GM12878 (cell line): ENCODE data around the gene NKAIN4. TPM values are rescaled to one million over a fixed set of nuclear protein-coding genes. Genes with fewer than 3 reads are reported as not detected.

ENCODE experiments used
- FOXK2 ChIP-seq: fragments of 450-650 bp; IDR thresholded peaks from 2 replicates; pipeline ENCODE4 v1.6.1; 2017; ENCODE audit warnings: mild to moderate bottlenecking, moderate library complexity
- IKZF1 ChIP-seq: fragments of 450-650 bp; conservative IDR thresholded peaks from 2 replicates; pipeline ENCODE4 v1.6.1; 2017; ENCODE audit warnings: antibody characterized with exemption, mild to moderate bottlenecking
- JUNB ChIP-seq: IDR thresholded peaks from 2 replicates; pipeline ENCODE4 v1.6.1; 2016; ENCODE audit warnings: antibody characterized with exemption, mild to moderate bottlenecking
- NR2F1 ChIP-seq: fragments of 450-650 bp; conservative IDR thresholded peaks from 2 replicates; pipeline ENCODE4 v1.6.1; 2017; ENCODE audit warnings: mild to moderate bottlenecking
- POLR2A ChIP-seq: IDR thresholded peaks from 2 replicates; pipeline ENCODE4 v1.6.1; 2011; ENCODE audit warnings: low read depth, mild to moderate bottlenecking, low read length
- POLR2AphosphoS2 ChIP-seq: IDR thresholded peaks from 2 replicates; pipeline ENCODE4 v1.6.1; 2011; ENCODE audit warnings: low read depth, mild to moderate bottlenecking, low read length, improper control_type of control experiment, moderate library complexity
- POLR2AphosphoS5 ChIP-seq: IDR thresholded peaks from 2 replicates; pipeline ENCODE4 v1.6.1; 2011; ENCODE audit warnings: mild to moderate bottlenecking, low read length, inconsistent platforms
- SMARCA5 ChIP-seq: fragments of 450-650 bp; IDR thresholded peaks from 2 replicates; pipeline ENCODE4 v1.6.1; 2017; ENCODE audit warnings: mild to moderate bottlenecking
- STAT1 ChIP-seq: fragments of 450-650 bp; conservative IDR thresholded peaks from 2 replicates; pipeline ENCODE4 v1.6.1; 2014; ENCODE audit warnings: antibody characterized with exemption, mild to moderate bottlenecking
- TBL1XR1 ChIP-seq: IDR thresholded peaks from 2 replicates; pipeline ENCODE4 v1.6.1; 2012; ENCODE audit warnings: low read depth, low read length, improper control_type of control experiment
- TCF3 ChIP-seq: IDR thresholded peaks from 2 replicates; pipeline ENCODE4 v1.6.1; 2012; ENCODE audit warnings: low read depth, mild to moderate bottlenecking, low read length, borderline replicate concordance; ENCODE audit not compliant: insufficient read depth
- polyA plus RNA-seq, 11 experiments: library from polyadenylated mRNA; depleted of rRNA in 4 of 11; unstranded in 6 of 11; stranded (reverse) in 5 of 11; fragments of >200 nt; fragmentation: Nextera tagmentation in 4 of 11; fragmentation: Illumina TruSeq in 1 of 11; extraction: Ambion mirVana in 4 of 11; extraction: Trizol in 1 of 11; gene quantifications; 1 replicate in 1 of 11; 2 replicates in 10 of 11; pipeline versions ENCODE4 v1.2.1 to v1.2.3, GENCODE V29; 2011 to 2016; ENCODE audit warnings: inconsistent platforms in 2 of 11, missing spikeins in 2 of 11, low read depth in 1 of 11
- total RNA-seq, 4 experiments: library from RNA; depleted of rRNA in 3 of 4; stranded (reverse); fragments of >200 nt in 3 of 4; fragmentation: Illumina TruSeq in 1 of 4; extraction: Trizol in 1 of 4; gene quantifications; 2 replicates each; pipeline versions ENCODE4 v1.2.1 to v1.2.3, GENCODE V29; 2013 to 2021
- TF ChIP-seq, protein P1 (sequence below): IDR thresholded peaks from 2 replicates; pipeline ENCODE4 v1.6.1; 2011; ENCODE audit warnings: low read depth, low read length, improper control_type of control experiment, borderline replicate concordance
- TF ChIP-seq, protein P2 (sequence below): fragments of 450-650 bp; IDR thresholded peaks from 2 replicates; pipeline ENCODE4 v1.6.1; 2018; ENCODE audit warnings: mild to moderate bottlenecking, low read depth, moderate library complexity; ENCODE audit not compliant: partially characterized antibody
- TF ChIP-seq, protein P3 (sequence below): IDR thresholded peaks from 2 replicates; pipeline ENCODE4 v1.6.1; 2012; ENCODE audit warnings: low read depth, low read length, improper control_type of control experiment
- TF ChIP-seq, protein P4 (sequence below): IDR thresholded peaks from 2 replicates; pipeline ENCODE4 v1.6.1; 2011; ENCODE audit warnings: low read depth, mild to moderate bottlenecking, low read length, moderate library complexity, borderline replicate concordance; ENCODE audit errors: extremely low read depth
- TF ChIP-seq, protein P5 (sequence below): IDR thresholded peaks from 2 replicates; pipeline ENCODE4 v1.6.1; 2012; ENCODE audit warnings: improper control_type of control experiment, low read depth, low read length; ENCODE audit not compliant: insufficient replicate concordance
- TF ChIP-seq, protein P6 (sequence below): fragments of 450-650 bp; conservative IDR thresholded peaks from 2 replicates; pipeline ENCODE4 v1.6.1; 2017; ENCODE audit warnings: mild to moderate bottlenecking, moderate library complexity

NKAIN4 gene
- total and polyA plus RNA-seq, 10 of the 15 experiments (the other 5 are each of a cell fraction or from before 2014, with no cell fraction given), result 0.11 TPM; not detected in 9

DNA sequence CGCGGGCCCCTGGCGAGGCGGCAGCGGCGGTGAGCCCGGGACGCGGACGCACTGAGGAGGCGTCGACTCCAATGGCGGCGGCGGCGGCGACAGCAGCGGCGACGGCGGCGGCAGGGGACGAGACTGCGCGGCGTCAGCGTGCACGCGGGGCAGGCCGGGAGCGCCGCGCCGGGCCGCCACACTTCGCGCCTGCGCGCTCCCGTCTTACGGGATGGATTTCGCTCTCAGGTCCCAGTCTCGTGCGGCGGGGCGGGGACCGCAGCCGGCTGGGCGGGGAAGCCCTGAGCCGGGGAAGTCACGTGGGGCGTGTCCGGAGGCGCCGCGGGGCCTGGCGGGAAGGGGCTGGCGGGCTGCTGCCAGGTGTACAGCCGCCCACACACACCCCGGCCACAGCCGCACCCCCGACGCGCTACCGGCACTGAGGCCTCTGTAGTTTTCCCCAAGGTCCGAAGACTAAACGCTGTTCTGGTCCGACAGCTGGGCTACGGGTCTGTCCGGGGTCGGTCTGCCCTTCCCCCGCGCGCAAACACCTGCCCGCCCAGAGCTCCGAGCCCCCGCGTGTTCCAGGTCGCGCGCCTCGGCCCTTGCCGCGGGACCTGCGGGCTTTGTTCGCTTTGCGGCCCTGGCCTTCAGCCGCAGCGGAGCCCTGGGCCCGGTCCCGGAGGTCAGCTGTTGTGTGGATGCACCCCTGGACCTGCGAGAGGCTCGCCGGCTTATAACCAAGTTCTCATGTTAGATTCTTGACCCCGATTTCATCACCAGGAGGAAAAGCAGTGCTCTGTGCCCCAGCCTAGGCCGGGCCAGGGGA, 38.0 kb downstream of the NKAIN4 start, which contains the start of gene YTHDF1 (continued):
- TF ChIP-seq, protein P1, sequence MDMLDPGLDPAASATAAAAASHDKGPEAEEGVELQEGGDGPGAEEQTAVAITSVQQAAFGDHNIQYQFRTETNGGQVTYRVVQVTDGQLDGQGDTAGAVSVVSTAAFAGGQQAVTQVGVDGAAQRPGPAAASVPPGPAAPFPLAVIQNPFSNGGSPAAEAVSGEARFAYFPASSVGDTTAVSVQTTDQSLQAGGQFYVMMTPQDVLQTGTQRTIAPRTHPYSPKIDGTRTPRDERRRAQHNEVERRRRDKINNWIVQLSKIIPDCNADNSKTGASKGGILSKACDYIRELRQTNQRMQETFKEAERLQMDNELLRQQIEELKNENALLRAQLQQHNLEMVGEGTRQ, result peak; percentile 91
- TF ChIP-seq POLR2AphosphoS2, result 0 out of 2 replicates have a peak, but pooled peaks have one; percentile 45
- peak; percentile 78 for TF ChIP-seq POLR2A
- TF ChIP-seq TBL1XR1, result 0 out of 2 replicates have a peak, but pooled peaks have one; percentile 57
- TF ChIP-seq, protein P2, sequence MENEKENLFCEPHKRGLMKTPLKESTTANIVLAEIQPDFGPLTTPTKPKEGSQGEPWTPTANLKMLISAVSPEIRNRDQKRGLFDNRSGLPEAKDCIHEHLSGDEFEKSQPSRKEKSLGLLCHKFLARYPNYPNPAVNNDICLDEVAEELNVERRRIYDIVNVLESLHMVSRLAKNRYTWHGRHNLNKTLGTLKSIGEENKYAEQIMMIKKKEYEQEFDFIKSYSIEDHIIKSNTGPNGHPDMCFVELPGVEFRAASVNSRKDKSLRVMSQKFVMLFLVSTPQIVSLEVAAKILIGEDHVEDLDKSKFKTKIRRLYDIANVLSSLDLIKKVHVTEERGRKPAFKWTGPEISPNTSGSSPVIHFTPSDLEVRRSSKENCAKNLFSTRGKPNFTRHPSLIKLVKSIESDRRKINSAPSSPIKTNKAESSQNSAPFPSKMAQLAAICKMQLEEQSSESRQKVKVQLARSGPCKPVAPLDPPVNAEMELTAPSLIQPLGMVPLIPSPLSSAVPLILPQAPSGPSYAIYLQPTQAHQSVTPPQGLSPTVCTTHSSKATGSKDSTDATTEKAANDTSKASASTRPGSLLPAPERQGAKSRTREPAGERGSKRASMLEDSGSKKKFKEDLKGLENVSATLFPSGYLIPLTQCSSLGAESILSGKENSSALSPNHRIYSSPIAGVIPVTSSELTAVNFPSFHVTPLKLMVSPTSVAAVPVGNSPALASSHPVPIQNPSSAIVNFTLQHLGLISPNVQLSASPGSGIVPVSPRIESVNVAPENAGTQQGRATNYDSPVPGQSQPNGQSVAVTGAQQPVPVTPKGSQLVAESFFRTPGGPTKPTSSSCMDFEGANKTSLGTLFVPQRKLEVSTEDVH, result no peak
- TF ChIP-seq NR2F1, result peak; percentile 52; the same call in 1 of the 2 replicates
- TF ChIP-seq, protein P3, sequence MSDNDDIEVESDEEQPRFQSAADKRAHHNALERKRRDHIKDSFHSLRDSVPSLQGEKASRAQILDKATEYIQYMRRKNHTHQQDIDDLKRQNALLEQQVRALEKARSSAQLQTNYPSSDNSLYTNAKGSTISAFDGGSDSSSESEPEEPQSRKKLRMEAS, result peak; percentile 93
- TF ChIP-seq IKZF1, result peak; percentile 90
- TF ChIP-seq, protein P4, sequence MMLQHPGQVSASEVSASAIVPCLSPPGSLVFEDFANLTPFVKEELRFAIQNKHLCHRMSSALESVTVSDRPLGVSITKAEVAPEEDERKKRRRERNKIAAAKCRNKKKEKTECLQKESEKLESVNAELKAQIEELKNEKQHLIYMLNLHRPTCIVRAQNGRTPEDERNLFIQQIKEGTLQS, result peak; percentile 66; the same call in 1 of the 2 replicates
- TF ChIP-seq POLR2AphosphoS5, result peak; percentile 35; the same call in 1 of the 2 replicates
- TF ChIP-seq FOXK2, result peak; percentile 45; the same call in 1 of the 2 replicates
- TF ChIP-seq, protein P5, sequence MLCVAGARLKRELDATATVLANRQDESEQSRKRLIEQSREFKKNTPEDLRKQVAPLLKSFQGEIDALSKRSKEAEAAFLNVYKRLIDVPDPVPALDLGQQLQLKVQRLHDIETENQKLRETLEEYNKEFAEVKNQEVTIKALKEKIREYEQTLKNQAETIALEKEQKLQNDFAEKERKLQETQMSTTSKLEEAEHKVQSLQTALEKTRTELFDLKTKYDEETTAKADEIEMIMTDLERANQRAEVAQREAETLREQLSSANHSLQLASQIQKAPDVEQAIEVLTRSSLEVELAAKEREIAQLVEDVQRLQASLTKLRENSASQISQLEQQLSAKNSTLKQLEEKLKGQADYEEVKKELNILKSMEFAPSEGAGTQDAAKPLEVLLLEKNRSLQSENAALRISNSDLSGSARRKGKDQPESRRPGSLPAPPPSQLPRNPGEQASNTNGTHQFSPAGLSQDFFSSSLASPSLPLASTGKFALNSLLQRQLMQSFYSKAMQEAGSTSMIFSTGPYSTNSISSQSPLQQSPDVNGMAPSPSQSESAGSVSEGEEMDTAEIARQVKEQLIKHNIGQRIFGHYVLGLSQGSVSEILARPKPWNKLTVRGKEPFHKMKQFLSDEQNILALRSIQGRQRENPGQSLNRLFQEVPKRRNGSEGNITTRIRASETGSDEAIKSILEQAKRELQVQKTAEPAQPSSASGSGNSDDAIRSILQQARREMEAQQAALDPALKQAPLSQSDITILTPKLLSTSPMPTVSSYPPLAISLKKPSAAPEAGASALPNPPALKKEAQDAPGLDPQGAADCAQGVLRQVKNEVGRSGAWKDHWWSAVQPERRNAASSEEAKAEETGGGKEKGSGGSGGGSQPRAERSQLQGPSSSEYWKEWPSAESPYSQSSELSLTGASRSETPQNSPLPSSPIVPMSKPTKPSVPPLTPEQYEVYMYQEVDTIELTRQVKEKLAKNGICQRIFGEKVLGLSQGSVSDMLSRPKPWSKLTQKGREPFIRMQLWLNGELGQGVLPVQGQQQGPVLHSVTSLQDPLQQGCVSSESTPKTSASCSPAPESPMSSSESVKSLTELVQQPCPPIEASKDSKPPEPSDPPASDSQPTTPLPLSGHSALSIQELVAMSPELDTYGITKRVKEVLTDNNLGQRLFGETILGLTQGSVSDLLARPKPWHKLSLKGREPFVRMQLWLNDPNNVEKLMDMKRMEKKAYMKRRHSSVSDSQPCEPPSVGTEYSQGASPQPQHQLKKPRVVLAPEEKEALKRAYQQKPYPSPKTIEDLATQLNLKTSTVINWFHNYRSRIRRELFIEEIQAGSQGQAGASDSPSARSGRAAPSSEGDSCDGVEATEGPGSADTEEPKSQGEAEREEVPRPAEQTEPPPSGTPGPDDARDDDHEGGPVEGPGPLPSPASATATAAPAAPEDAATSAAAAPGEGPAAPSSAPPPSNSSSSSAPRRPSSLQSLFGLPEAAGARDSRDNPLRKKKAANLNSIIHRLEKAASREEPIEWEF, result no peak
- peak; percentile 93; the same call in 1 of the 2 replicates for TF ChIP-seq STAT1
- TF ChIP-seq, protein P6, sequence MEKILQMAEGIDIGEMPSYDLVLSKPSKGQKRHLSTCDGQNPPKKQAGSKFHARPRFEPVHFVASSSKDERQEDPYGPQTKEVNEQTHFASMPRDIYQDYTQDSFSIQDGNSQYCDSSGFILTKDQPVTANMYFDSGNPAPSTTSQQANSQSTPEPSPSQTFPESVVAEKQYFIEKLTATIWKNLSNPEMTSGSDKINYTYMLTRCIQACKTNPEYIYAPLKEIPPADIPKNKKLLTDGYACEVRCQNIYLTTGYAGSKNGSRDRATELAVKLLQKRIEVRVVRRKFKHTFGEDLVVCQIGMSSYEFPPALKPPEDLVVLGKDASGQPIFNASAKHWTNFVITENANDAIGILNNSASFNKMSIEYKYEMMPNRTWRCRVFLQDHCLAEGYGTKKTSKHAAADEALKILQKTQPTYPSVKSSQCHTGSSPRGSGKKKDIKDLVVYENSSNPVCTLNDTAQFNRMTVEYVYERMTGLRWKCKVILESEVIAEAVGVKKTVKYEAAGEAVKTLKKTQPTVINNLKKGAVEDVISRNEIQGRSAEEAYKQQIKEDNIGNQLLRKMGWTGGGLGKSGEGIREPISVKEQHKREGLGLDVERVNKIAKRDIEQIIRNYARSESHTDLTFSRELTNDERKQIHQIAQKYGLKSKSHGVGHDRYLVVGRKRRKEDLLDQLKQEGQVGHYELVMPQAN, result peak; percentile 70
- 0 out of 2 replicates have a peak, but pooled peaks have one; percentile 6 for TF ChIP-seq SMARCA5
- TF ChIP-seq TCF3, result peak; percentile 97
- no peak for TF ChIP-seq JUNB
